ENCODE measurements around the gene TBL1X.

TBL1X gene

GRCh38 chrX:9519546-9520216, 54.8 kb downstream of the TBL1X start:
- CTCF ChIA-PET = no interaction called here
- POLR2A ChIA-PET = no interaction called here
- no peak for DNase-seq (ENCODE audit: extremely low spot score)
- TF ChIP-seq CTCF (IDR thresholded peaks at IDR 0.05; ENCODE audit: control extremely low read depth, extremely low read depth, low read depth, missing control alignments) = no peak

GRCh38 chrX:9520217-9520590, 55.3 kb downstream of the TBL1X start:
- ChIA-PET CTCF (no interaction called here), POLR2A (no interaction called here)
- no peak for DNase-seq (ENCODE audit: extremely low spot score)
- TF ChIP-seq CTCF (IDR thresholded peaks at IDR 0.05; ENCODE audit: control extremely low read depth, extremely low read depth, low read depth, missing control alignments) = no peak

- TF ChIP-seq CTCF (IDR thresholded peaks at IDR 0.05; ENCODE audit: control extremely low read depth, extremely low read depth, low read depth, missing control alignments) = no peak
- POLR2A ChIA-PET = no interaction called here
- DNase-seq (ENCODE audit: extremely low spot score) = no peak
- CTCF ChIA-PET = no interaction called here
These were observed 57.7 kb downstream of the TBL1X start for GRCh38 chrX:9522378-9523155.

DNA sequence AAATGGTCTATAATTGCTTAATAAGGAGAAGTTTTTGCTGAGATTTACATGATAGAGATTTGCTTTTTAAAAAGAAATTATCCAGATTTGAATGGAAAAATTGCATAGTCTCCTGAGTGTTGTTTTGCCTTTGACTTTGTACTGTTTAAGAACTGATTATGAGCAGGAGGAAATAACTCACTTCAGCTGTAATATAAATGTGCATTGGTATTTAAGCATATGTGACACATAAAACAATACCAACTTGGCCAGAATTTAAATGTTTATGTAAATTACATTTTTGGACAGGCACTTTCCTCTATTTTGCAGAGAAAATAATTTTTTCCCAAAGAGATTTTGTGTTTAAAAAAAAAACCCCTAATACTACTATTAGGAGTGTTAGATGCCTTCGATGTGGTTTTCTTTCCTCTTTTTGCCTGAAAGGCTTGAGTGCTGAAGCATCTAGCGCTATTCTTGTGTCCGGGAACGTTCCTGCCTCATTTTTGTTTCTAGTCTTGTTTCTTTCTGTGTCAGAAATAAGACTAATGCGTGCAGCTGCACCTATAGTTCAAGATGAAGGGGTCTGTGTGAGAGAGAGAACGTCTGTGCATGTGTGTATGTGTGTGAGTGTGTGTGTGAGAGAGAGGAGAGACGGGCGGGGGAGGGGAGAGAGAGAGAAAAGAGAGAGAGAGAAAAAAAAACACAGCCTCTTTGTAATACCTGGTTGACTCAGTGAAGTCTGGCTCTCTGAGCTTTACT, 60.8 kb downstream of the TBL1X start:
- DNase-seq (ENCODE audit: extremely low spot score) = peak; percentile 20
- no peak for TF ChIP-seq CTCF (IDR thresholded peaks at IDR 0.05; ENCODE audit: control extremely low read depth, extremely low read depth, low read depth, missing control alignments)
- ChIA-PET CTCF (interaction anchor here (1.1 kb wide), 1 partner anchor 13 kb away, joined by 3 read pairs; no protein-coding TSS in a partner anchor), POLR2A (no interaction called here)

DNA sequence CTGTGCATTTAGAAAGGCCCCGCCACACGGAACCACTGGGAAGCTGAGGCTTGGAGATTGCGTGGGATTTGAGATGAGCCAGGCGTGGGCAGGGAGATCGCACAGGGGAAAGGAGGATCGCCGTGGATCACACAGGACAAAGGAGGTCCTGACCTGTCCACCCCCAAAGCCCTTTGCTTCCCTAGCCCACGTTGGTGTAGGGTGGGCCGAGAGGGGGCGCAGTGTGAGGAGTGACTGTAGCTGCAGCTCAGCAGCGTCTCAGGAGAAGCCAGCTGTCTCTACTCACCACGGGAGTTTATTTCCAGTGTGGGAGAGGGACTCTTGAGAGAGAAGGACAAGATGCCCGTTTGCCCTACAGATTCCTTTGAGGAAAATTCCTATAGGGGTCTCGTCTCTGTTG, 62.1 kb downstream of the TBL1X start:
- TF ChIP-seq CTCF (IDR thresholded peaks at IDR 0.05; ENCODE audit: control extremely low read depth, extremely low read depth, low read depth, missing control alignments) = no peak
- no peak for DNase-seq (ENCODE audit: extremely low spot score)
- ChIA-PET CTCF (no interaction called here), POLR2A (no interaction called here)

DNA sequence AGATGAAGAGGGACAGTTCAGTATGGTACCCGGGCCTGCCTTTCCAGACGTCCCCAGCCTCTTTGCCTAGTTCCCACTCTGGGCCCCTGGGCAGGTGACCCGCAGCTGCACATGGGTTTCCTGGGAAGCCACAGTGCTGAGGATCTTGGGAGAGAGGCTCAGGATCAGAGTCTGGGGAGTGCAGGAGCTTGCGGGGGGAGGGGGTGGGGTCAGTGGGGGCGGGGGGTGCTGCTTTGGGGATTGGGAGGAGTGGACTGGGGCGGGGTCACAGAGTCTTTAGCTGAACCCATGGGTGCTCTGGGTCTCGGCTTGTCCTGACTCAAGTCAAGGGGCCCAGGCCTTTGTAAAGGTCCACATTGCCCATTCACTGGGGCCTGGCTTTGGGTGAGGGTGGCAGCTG, 63.6 kb downstream of the TBL1X start:
- no peak for DNase-seq (ENCODE audit: extremely low spot score)
- CTCF ChIA-PET = no interaction called here

More for the DNA sequence above, 63.6 kb downstream of the TBL1X start:
- TF ChIP-seq CTCF (IDR thresholded peaks at IDR 0.05; ENCODE audit: control extremely low read depth, extremely low read depth, low read depth, missing control alignments) = no peak
- POLR2A ChIA-PET = no interaction called here

All from GM10248 (cell line).